Measurements from ENCODE around the gene GUSB. TPM values are rescaled to one million over a fixed set of nuclear protein-coding genes. Genes with fewer than 3 reads are reported as not detected.
"Not testable (repeated sequence)": the region's sequence is repeated elsewhere in the genome, so short reads cannot be mapped to it uniquely, and the experiment has no call there.

GUSB gene
- total and polyA plus RNA-seq, 2 donors (not counting 1 experiment from before 2014, with no cell fraction given) = 21.8 to 42.6 TPM

GRCh38 chr7:65989694-65990080, 7.7 kb upstream of the GUSB start:
- no peaks in the 10 kb centered on the region for H3K4me1 ChIP-seq (ENCODE audit: control insufficient read depth, extremely low read depth, insufficient read depth, low read length)
- H3K27ac ChIP-seq (ENCODE audit: insufficient read depth, low read length) = no peak overlapping the region
- TF ChIP-seq EZH2 (IDR thresholded peaks at IDR 0.05; ENCODE audit: low read length, missing control alignments) (no peak), CTCF (conservative IDR thresholded peaks at IDR 0.05 in 1 of 2, IDR thresholded peaks at IDR 0.05 in 1 of 2; ENCODE audit: low read depth in 1 of 2, low read length in 2 of 2) (no peak)
- H3K36me3 ChIP-seq (ENCODE audit: control insufficient read depth, insufficient read depth, low read length) = no peaks in the 10 kb centered on the region
- no peaks in the 10 kb centered on the region for H4K20me1 ChIP-seq (ENCODE audit: control insufficient read depth, extremely low read depth, insufficient read depth, low read length)
- no peaks in the 10 kb centered on the region for H3K27me3 ChIP-seq (ENCODE audit: control insufficient read depth, insufficient read depth, low read length)
- no peak overlapping the region for H2AFZ ChIP-seq (ENCODE audit: low read length)
- H3K9ac ChIP-seq (ENCODE audit: insufficient read depth, low read length) = no peak overlapping the region
- H3K4me2 ChIP-seq (ENCODE audit: extremely low read depth, insufficient read depth, low read length) = no peak overlapping the region
- no peak overlapping the region for H3K4me3 ChIP-seq (replicated peaks in 1 of 4; ENCODE audit: control extremely low read depth in 1 of 4, insufficient read depth in 1 of 4, low read depth in 3 of 4, low read length in 4 of 4)
- no peaks in the 10 kb centered on the region for H3K79me2 ChIP-seq (ENCODE audit: control insufficient read depth, insufficient read depth, low read length)
- no peak for DNase-seq (ENCODE audit: low read depth in 2 of 2)
- no peaks in the 10 kb centered on the region for H3K9me3 ChIP-seq (ENCODE audit: control insufficient read depth, insufficient read depth, low read depth, low read length)

GRCh38 chr7:65988503-65988902, 6.5 kb upstream of the GUSB start:
- H3K4me3 ChIP-seq (replicated peaks in 1 of 4; ENCODE audit: control extremely low read depth in 1 of 4, insufficient read depth in 1 of 4, low read depth in 3 of 4, low read length in 4 of 4); H4K20me1 ChIP-seq (ENCODE audit: control insufficient read depth, extremely low read depth, insufficient read depth, low read length); H3K36me3 ChIP-seq (ENCODE audit: control insufficient read depth, insufficient read depth, low read length); H3K9ac ChIP-seq (ENCODE audit: insufficient read depth, low read length); H3K27me3 ChIP-seq (ENCODE audit: control insufficient read depth, insufficient read depth, low read length); H3K79me2 ChIP-seq (ENCODE audit: control insufficient read depth, insufficient read depth, low read length); H3K9me3 ChIP-seq (ENCODE audit: control insufficient read depth, insufficient read depth, low read depth, low read length); H2AFZ ChIP-seq (ENCODE audit: low read length); H3K4me2 ChIP-seq (ENCODE audit: extremely low read depth, insufficient read depth, low read length); DNase-seq (ENCODE audit: low read depth in 2 of 2); H3K27ac ChIP-seq (ENCODE audit: insufficient read depth, low read length); H3K4me1 ChIP-seq (ENCODE audit: control insufficient read depth, extremely low read depth, insufficient read depth, low read length): not testable (repeated sequence)

GRCh38 chr7:65988084-65988483, 6.1 kb upstream of the GUSB start:
- Histone ChIP-seq H3K9ac (ENCODE audit: insufficient read depth, low read length) (no peak overlapping the region), H3K27me3 (ENCODE audit: control insufficient read depth, insufficient read depth, low read length) (no peaks in the 10 kb centered on the region), H3K79me2 (ENCODE audit: control insufficient read depth, insufficient read depth, low read length) (no peaks in the 10 kb centered on the region), H3K4me3 (replicated peaks in 1 of 4; ENCODE audit: control extremely low read depth in 1 of 4, insufficient read depth in 1 of 4, low read depth in 3 of 4, low read length in 4 of 4) (no peak overlapping the region), H3K36me3 (ENCODE audit: control insufficient read depth, insufficient read depth, low read length) (no peaks in the 10 kb centered on the region), H3K9me3 (ENCODE audit: control insufficient read depth, insufficient read depth, low read depth, low read length) (no peaks in the 10 kb centered on the region), H2AFZ (ENCODE audit: low read length) (no peak overlapping the region), H3K27ac (ENCODE audit: insufficient read depth, low read length) (no peak overlapping the region), H3K4me1 (ENCODE audit: control insufficient read depth, extremely low read depth, insufficient read depth, low read length) (no peaks in the 10 kb centered on the region), H3K4me2 (ENCODE audit: extremely low read depth, insufficient read depth, low read length) (no peak overlapping the region), H4K20me1 (ENCODE audit: control insufficient read depth, extremely low read depth, insufficient read depth, low read length) (no peaks in the 10 kb centered on the region)
- DNase-seq (ENCODE audit: low read depth in 2 of 2) = no peak
- TF ChIP-seq CTCF (conservative IDR thresholded peaks at IDR 0.05 in 1 of 2, IDR thresholded peaks at IDR 0.05 in 1 of 2; ENCODE audit: low read depth in 1 of 2, low read length in 2 of 2) (no peak), EZH2 (IDR thresholded peaks at IDR 0.05; ENCODE audit: low read length, missing control alignments) (no peak)
